NCI-H1092 treated with DMSO at 0.1 percent for 48 hours (cell line): ENCODE results near the gene SLC22A12.

Experiments used
- DNase-seq: peaks from one replicate; lab custom pipeline; 2025; lab: John Stamatoyannopoulos, UW

Gene SLC22A12

DNA sequence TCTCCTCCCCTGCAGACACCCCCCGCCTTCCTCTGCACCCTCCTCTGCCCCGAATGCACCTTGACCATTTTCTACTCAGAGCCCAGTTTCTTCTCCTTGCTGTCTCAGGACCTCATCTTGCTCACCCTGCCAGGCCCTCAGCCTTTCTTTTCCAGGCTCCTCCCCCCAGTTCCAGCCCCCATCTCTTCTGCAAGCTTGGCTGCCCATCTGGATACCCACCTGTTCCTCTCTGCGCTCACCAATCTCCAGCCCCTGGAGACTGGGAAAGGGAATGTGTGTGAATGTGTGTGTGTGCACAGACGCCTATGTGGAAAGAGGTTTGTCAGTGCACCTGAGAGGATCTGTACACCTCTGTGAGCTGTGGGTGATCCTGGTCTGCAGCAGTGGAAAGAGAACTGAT, 36.4 kb downstream of the SLC22A12 start:
- no peak for DNase-seq

GRCh38 chr11:64628596-64628995, 37.6 kb downstream of the SLC22A12 start:
- no peak for DNase-seq

DNA sequence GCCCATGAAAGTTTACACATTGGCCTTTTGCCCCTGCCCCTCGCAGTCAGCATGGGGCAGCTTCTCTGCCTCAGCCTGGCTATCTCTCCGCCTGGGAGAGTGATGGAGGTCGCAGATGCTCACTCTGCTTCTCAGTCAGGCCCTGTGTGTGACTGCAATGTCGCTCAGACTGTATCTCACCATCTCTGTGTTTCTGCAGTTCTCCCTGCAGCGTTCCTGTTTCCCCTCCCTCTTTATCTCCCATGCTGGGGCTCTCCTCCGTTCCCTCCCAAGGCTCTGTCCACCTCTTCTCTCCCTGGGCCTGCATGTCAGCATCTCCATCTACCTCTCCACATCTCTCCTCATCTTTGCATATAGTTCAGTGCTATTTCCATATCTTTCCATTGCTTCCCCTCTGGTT, 38.1 kb downstream of the SLC22A12 start:
- DNase-seq, result no peak

DNA sequence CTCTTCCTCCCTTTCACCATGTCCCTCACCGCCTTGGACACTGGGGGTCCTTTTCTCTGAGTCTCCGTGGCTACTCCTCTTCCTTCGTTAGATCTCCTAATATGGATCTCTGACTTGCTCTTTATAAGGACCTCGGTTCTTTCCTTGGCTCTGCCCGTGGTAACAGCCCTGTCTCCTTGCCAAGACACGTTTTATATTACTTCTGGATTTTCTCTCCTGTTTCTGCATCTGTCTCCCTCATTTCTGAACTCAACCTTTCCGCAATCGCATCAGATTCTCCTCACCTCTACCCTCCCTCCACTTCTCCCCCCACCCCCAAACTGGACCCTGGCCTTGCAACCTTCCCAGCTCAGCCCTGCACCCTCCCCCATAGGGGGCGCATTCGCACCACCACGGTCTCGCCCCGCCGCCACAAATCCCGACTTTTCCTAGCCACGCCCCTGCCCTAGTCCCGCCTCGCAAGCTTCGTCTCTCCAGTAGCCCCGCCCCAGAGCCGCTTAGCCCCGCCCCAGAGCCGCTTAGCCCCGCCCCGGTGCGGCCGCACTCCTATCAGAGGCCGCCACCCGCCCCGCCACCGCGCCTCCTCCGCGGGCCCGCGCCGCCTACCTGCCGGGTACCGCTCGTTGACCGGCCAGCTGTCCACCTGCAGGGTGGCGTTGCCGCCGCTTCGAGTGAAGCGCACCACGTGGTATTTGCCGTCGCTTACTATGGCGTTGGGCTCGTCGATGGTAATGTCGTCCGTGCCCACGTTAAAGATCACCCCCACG, 39.0 kb downstream of the SLC22A12 start:
- no peak for DNase-seq

GRCh38 chr11:64631675-64632074, 40.7 kb downstream of the SLC22A12 start:
- DNase-seq, result no peak

- no peak for DNase-seq
Measured at GRCh38 chr11:64632237-64632636, 41.2 kb downstream of the SLC22A12 start.

- no peak for DNase-seq
Measured at GRCh38 chr11:64632654-64633053, 41.6 kb downstream of the SLC22A12 start.

- no peak for DNase-seq
Measured at GRCh38 chr11:64633555-64634159, 42.6 kb downstream of the SLC22A12 start.

- no peak for DNase-seq
Measured at GRCh38 chr11:64637334-64638017, 46.5 kb downstream of the SLC22A12 start.

GRCh38 chr11:64638018-64638665, 47.1 kb downstream of the SLC22A12 start:
- DNase-seq, result peak; percentile 49

GRCh38 chr11:64638829-64639228, 47.8 kb downstream of the SLC22A12 start:
- DNase-seq, result no peak

DNA sequence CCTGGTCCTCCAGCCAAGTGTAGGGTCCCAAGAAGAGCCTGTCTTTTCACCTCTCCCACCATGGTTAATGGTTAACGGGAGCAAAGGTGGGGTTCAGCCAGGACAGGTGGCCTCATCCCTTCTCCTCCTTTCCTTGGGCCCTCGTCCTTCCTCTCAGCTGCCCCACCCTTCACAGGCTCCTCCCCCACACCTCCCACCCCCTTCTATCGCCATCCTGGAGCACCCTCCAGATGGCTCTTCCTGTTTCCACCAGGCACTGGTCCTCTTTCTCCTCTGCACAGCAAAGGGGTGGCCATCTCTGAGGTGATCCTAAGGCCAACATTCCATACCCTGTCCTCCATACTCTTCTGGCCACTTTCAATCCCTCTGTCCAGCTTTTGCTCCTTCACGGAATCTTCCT, 48.9 kb downstream of the SLC22A12 start:
- no peak for DNase-seq

GRCh38 chr11:64641596-64642417, 50.8 kb downstream of the SLC22A12 start:
- no peak for DNase-seq

DNA sequence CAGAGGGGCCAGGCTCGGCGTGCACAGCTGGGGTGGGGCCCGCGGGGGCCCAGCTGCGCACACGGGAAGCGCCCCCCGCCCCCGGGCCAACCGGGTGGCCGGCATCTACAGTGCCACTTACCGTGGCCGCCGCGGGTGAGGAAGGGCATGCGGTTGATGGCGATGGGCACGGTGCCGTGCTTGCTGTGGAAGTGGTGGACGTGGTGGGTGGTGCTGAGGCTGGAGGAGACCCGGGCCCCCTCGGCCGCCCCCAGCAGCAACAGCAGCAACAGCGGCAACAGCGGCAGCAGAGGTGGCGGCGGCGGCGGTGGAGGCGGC, 51.4 kb downstream of the SLC22A12 start:
- no peak for DNase-seq

DNA sequence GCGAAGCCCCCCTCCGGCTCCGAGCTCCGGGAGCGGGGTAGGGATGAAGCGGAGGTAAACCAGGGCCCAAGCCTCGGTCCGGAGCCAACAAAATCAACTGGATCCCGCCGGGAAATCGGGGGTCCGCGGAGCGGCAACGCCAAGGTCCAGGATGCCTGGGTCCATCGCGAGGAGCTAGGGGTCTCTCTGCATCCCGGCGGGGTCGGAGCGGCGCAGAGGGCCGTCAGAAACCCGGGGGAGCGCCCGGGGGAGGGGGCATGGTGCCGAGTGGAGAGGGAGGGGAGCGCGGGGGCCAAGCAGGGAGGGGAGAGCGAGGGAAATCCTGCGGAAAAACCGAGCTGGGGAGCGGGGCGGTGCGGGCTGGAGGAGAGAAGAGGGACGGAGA, 51.8 kb downstream of the SLC22A12 start:
- DNase-seq, result no peak

DNA sequence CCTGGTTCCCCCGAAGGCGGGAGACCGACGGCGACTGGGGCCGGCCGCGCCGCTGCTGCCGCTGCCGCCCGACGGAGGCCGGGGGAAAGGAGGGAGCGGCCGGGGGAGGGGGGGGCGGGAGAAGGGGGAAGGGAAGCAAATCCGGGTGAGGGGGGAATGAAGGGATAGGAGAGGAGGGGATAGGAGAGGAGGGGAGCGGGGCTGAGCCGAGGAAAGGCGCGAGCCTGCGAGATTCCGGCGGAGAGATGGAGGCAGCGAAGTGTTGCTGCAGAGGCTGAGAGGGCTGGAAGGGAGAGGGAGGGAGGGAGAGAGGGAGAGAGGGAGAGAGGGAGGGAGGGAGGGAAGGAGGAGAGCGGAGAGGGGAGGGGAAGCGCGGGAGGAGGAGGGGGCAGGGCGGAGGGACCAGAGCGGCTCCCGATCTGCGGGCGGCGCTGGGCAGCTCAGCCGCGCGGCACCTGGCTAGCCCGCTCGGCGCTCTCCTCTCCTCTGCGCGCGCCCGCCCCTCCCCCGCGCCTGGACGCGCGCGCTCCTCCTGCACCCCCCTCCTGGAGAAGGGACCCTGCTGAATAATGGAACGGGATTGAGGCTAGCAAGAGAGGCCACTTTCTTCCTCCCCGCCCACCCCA, 52.3 kb downstream of the SLC22A12 start:
- peak; percentile 68 for DNase-seq

- DNase-seq, result peak; percentile 39
Measured at GRCh38 chr11:64643920-64644646, 53.1 kb downstream of the SLC22A12 start.

DNA sequence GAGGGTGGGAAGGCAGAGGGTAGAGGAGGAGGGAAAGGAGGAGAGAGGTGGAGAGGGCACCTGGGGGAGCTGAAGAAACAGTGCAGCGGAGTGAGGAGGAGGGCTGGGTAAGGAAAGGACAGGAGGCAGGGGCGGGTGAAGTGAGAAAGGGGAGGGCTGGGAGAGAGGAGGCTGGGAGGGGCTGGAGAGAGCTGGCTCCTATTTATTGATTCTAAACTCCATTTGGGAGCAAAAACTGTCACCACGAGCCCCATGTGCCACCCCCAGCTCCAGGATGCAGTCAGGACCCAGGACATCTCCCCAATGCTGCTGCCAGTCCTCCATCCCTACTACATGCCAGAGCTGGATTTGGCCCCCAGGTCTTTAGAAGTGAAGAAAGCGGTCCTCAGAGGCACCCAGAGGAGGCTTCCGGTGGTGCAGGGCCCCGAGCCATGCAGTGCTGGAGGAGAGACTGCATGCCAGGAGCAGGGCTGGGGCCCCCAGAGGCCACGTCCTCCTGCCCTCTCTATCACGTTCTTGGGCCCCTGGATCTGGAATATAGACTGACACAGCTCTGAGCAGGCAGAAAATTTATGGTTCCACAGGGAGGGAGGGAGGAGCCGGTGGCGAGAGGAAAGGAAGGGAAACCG, 53.7 kb downstream of the SLC22A12 start:
- no peak for DNase-seq

GRCh38 chr11:64647019-64647779, 56.2 kb downstream of the SLC22A12 start:
- no peak for DNase-seq

GRCh38 chr11:64648551-64648950, 57.5 kb downstream of the SLC22A12 start:
- no peak for DNase-seq
